Kidney (tissue), 14 donors: Measurements from ENCODE around the gene LDLRAP1. TPM values are rescaled to one million over a fixed set of nuclear protein-coding genes. Genes with fewer than 3 reads are reported as not detected.

Experiments
- DNase-seq, 5 donors: peaks; one replicate each; pipeline ENCODE4 v3.0.0-alpha.2; 2013 to 2020
- FAIRE-seq: peaks from 2 replicates; lab custom pipeline; 2012; peaks lifted over from hg19 to GRCh38; lab: Jason Lieb, UNC
- H3K27ac ChIP-seq, 2 donors: one replicate each; pipeline ENCODE4 v1.7.0; 2013; ENCODE audit warnings: low read depth in 2 of 2, low read length in 2 of 2, inconsistent platforms in 1 of 2
- H3K27me3 ChIP-seq: one replicate; pipeline ENCODE4 v1.7.1; 2013; ENCODE audit warnings: low read length, inconsistent platforms; ENCODE audit not compliant: control insufficient read depth, insufficient read depth
- H3K36me3 ChIP-seq, 3 donors: one replicate each; pipeline versions ENCODE4 v1.7.0 to v1.7.1; 2013; ENCODE audit warnings: low read length in 3 of 3, control low read depth in 1 of 3, inconsistent platforms in 1 of 3; ENCODE audit not compliant: insufficient read depth in 3 of 3, control insufficient read depth in 2 of 3
- H3K4me1 ChIP-seq, 3 donors: one replicate each; pipeline versions ENCODE4 v1.7.0 to v1.7.1; 2013; ENCODE audit warnings: low read length in 3 of 3, inconsistent platforms in 1 of 3, low read depth in 1 of 3; ENCODE audit not compliant: control insufficient read depth in 2 of 3, insufficient read depth in 2 of 3
- H3K4me3 ChIP-seq, 3 donors: one replicate each; pipeline versions ENCODE4 v1.7.0 to v1.8.1; 2013; ENCODE audit warnings: low read length in 3 of 3, control low read depth in 1 of 3, inconsistent platforms in 1 of 3
- H3K9ac ChIP-seq, 3 donors: one replicate each; pipeline versions ENCODE4 v1.7.0 to v1.7.1; 2013; ENCODE audit warnings: low read length in 3 of 3, control low read depth in 1 of 3, inconsistent platforms in 1 of 3
- H3K9me3 ChIP-seq, 3 donors: one replicate each; pipeline versions ENCODE4 v1.7.0 to v1.7.1; 2013; ENCODE audit warnings: low read length in 3 of 3, control low read depth in 1 of 3, inconsistent platforms in 1 of 3; ENCODE audit not compliant: control insufficient read depth in 2 of 3, insufficient read depth in 1 of 3
- CTCF ChIP-seq: IDR thresholded peaks from 3 replicates; pipeline ENCODE4 v1.5.1; 2012; ENCODE audit warnings: mild to moderate bottlenecking, moderate library complexity, borderline replicate concordance; ENCODE audit not compliant: insufficient read depth; ENCODE audit errors: extremely low read depth
- intact Hi-C: fragments of 100-400 bp; cut with DNase I; formaldehyde crosslinking; loops from one replicate; pipeline ENCODE4 v1.11.1; 2022
- polyA plus RNA-seq: library from polyadenylated mRNA; stranded (reverse); fragments of 350-450 nt; fragmentation: Illumina TruSeq; extraction: RNeasy Lipid Tissue Mini Kit (QIAGEN cat#74804); gene quantifications from one replicate; pipeline ENCODE4 v1.2.3, GENCODE V29; 2014; ENCODE audit warnings: low read depth, low replicate concordance; ENCODE audit not compliant: insufficient read depth
- total RNA-seq: library from RNA; stranded (reverse); fragmentation: NEBNext Ultra II Directional; extraction: Animal tissue kit (Norgen Biotek cat#: 25700); gene quantifications from one replicate; pipeline ENCODE4 v1.2.1, GENCODE V29; 2021
- donor health status: control.
- donor health status: control.
- donor health status: control.
- donor health status: control.
- donor health status: control.
- donor health status: DM: yes; HTN: yes; CAD: no.
- donor health status: Normal renal cell carcinoma (clear cell type).

Gene LDLRAP1
- total and polyA plus RNA-seq, 2 donors from 2014 or later: 14.4 to 26.2 TPM

GRCh38 chr1:25615563-25616094, 72.2 kb downstream of the LDLRAP1 start:
- Histone ChIP-seq H3K4me1 (peaks cover 0 to 22% (median 9%) of the 10 kb centered on the region in 3 donors), H3K9ac (no peak overlapping the region), H3K36me3 (no peaks in the 10 kb centered on the region), H3K4me3 (peak overlapping the region in 2 of 3 donors; percentile 25 to 50), H3K9me3 (no peaks in the 10 kb centered on the region), H3K27ac (peak overlapping the region; percentile 41 to 42), H3K27me3 (peaks cover 2% of the 10 kb centered on the region)
- TF ChIP-seq CTCF: no peak
- DNase-seq (no peak), FAIRE-seq (no peak)
- intact Hi-C loops: loop anchor here (10.0 kb wide), 1 partner anchor 179 kb away; no protein-coding TSS in a partner anchor

- peak within 1 kb of the TSS; percentile 58 to 74 for H3K27ac ChIP-seq
- peaks cover 2% of the 10 kb centered on the region for H3K27me3 ChIP-seq
- H3K4me1 ChIP-seq: peaks cover 0 to 22% (median 9%) of the 10 kb centered on the region in 3 donors
- TF ChIP-seq CTCF: peak; percentile 25
- no peaks in the 10 kb centered on the region for H3K36me3 ChIP-seq
- H3K4me3 ChIP-seq: peak within 1 kb of the TSS in 2 of 3 donors; percentile 57 to 65
- intact Hi-C loops: loop anchor here (10.0 kb wide), 1 partner anchor 178 kb away; no protein-coding TSS in a partner anchor
- H3K9ac ChIP-seq: peak within 1 kb of the TSS in 2 of 3 donors; percentile 41 to 55
- no peak for FAIRE-seq
- peak; percentile 87 to 96 (median 92) for DNase-seq
- no peaks in the 10 kb centered on the region for H3K9me3 ChIP-seq
Measured at GRCh38 chr1:25616095-25616986, 72.9 kb downstream of the LDLRAP1 start, which contains the start of gene MAN1C1. Gene MAN1C1, plus strand, starts transcription at chr1:25616791. Its CDS starts 1,007 bp downstream, at chr1:25617798.

- TF ChIP-seq CTCF: no peak
- FAIRE-seq (no peak), DNase-seq (peak in 2 of 5 donors; percentile 6 to 28)
- H3K4me3 ChIP-seq: peak overlapping the region in 2 of 3 donors; percentile 57 to 65
- no peaks in the 10 kb centered on the region for H3K9me3 ChIP-seq
- H3K27ac ChIP-seq: peak overlapping the region in 1 of 2 donors; percentile 58
- H3K36me3 ChIP-seq: no peaks in the 10 kb centered on the region
- intact Hi-C loops: loop anchor here (10.0 kb wide), 1 partner anchor 178 kb away; no protein-coding TSS in a partner anchor
- peaks cover 0 to 26% (median 12%) of the 10 kb centered on the region in 3 donors for H3K4me1 ChIP-seq
- H3K27me3 ChIP-seq: peaks cover 2% of the 10 kb centered on the region
- peak overlapping the region in 2 of 3 donors; percentile 41 to 55 for H3K9ac ChIP-seq
Measured at GRCh38 chr1:25616987-25617624, 73.7 kb downstream of the LDLRAP1 start.
